K562 (cell line): ENCODE results near the gene GSK3B.

Source experiments
- HIVEP1 ChIP-seq: fragments of 250-450 bp; sonication (Bioruptor Pico); IDR thresholded peaks from 2 replicates; pipeline ENCODE4 v1.4.0; 2020; ENCODE audit warnings: mild to moderate bottlenecking
- KLF1 ChIP-seq: fragments of 450-650 bp; IDR thresholded peaks from 2 replicates; pipeline ENCODE4 v1.6.1; 2016; ENCODE audit warnings: missing genetic modification characterization, missing compliant biosample characterization
- MED1 ChIP-seq: sonication (generic); formaldehyde crosslinking; IDR thresholded peaks from 2 replicates; pipeline ENCODE4 v1.8.1; 2023; ENCODE audit warnings: missing genetic modification reagents, borderline replicate concordance
- MYC ChIP-seq, 2 experiments: fragments of 250-450 bp in 1 of 2; sonication (Bioruptor Pico) in 1 of 2; IDR thresholded peaks; 2 replicates each; pipeline versions ENCODE4 v1.5.1 to v1.6.1; 2012 to 2021; ENCODE audit warnings: low read depth in 2 of 2, borderline replicate concordance in 1 of 2, improper control_type of control experiment in 1 of 2, low read length in 1 of 2, mild to moderate bottlenecking in 1 of 2, moderate library complexity in 1 of 2
- TGIF2 ChIP-seq: sonication (generic); formaldehyde crosslinking; IDR thresholded peaks from 2 replicates; pipeline ENCODE4 v1.8.1; 2022; ENCODE audit warnings: mild to moderate bottlenecking, missing genetic modification reagents, moderate library complexity
- TF ChIP-seq, protein P1 (sequence below): fragments of 250-450 bp; sonication (Bioruptor Pico); IDR thresholded peaks from 2 replicates; pipeline ENCODE4 v1.5.1; 2021; ENCODE audit warnings: mild to moderate bottlenecking
- TF ChIP-seq, protein P2 (sequence below), 3 experiments: IDR thresholded peaks in 2 of 3; conservative IDR thresholded peaks in 1 of 3; 2 replicates each; pipeline ENCODE4 v1.5.1; 2011 to 2012; ENCODE audit warnings: low read length in 3 of 3, mild to moderate bottlenecking in 3 of 3, control low read depth in 2 of 3, improper control_type of control experiment in 1 of 3, inconsistent platforms in 1 of 3, low read depth in 1 of 3, mixed read lengths in 1 of 3, moderate library complexity in 1 of 3; ENCODE audit not compliant: insufficient read depth in 2 of 3

DNA sequence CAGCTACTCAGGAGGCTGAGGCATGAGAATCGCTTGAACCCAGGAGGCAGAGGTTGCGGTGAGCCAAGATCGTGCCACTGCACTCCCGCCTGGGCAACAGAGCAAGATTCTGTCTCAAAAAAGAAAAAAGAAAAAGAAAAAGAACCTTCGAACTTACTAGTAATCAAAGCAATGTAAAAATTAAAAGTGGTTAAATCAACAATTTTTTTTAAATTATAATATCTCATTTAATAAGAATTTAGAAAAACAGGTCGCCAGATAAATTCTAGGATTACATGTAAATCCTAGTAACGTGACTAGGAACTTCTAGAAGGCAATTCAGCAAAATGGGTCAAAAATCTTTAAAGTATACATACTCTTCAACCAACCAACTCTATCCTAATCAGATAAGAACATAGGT, 37.2 kb downstream of the GSK3B start:
- TF ChIP-seq MED1 (CRISPR knock-in tag): no peak
- TF ChIP-seq KLF1 (tag): no peak
- TF ChIP-seq TGIF2: no peak
- TF ChIP-seq, protein P1, sequence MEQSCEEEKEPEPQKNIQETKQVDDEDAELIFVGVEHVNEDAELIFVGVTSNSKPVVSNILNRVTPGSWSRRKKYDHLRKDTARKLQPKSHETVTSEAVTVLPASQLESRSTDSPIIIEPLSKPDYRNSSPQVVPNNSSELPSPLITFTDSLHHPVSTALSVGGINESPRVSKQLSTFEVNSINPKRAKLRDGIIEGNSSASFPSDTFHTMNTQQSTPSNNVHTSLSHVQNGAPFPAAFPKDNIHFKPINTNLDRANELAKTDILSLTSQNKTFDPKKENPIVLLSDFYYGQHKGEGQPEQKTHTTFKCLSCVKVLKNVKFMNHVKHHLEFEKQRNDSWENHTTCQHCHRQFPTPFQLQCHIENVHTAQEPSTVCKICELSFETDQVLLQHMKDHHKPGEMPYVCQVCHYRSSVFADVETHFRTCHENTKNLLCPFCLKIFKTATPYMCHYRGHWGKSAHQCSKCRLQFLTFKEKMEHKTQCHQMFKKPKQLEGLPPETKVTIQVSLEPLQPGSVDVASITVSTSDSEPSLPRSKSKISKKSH (CRISPR knock-in tag): no peak
- TF ChIP-seq HIVEP1 (CRISPR knock-in tag): no peak
- TF ChIP-seq MYC (IDR thresholded peaks at IDR 0.05; ENCODE audit: low read depth, low read length): no peak
- TF ChIP-seq MYC (CRISPR knock-in tag; IDR thresholded peaks at IDR 0.05; ENCODE audit: borderline replicate concordance, low read depth): no peak
- TF ChIP-seq, protein P2, sequence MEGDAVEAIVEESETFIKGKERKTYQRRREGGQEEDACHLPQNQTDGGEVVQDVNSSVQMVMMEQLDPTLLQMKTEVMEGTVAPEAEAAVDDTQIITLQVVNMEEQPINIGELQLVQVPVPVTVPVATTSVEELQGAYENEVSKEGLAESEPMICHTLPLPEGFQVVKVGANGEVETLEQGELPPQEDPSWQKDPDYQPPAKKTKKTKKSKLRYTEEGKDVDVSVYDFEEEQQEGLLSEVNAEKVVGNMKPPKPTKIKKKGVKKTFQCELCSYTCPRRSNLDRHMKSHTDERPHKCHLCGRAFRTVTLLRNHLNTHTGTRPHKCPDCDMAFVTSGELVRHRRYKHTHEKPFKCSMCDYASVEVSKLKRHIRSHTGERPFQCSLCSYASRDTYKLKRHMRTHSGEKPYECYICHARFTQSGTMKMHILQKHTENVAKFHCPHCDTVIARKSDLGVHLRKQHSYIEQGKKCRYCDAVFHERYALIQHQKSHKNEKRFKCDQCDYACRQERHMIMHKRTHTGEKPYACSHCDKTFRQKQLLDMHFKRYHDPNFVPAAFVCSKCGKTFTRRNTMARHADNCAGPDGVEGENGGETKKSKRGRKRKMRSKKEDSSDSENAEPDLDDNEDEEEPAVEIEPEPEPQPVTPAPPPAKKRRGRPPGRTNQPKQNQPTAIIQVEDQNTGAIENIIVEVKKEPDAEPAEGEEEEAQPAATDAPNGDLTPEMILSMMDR (IDR thresholded peaks at IDR 0.05 in 2 of 3, conservative IDR thresholded peaks at IDR 0.05 in 1 of 3; ENCODE audit: insufficient read depth in 2 of 3, low read depth in 1 of 3, low read length in 3 of 3): no peak
